Stimulated activated CD8-positive, alpha-beta memory T cell treated with anti-CD3 and anti-CD28 coated beads, Interleukin-4, amount 100 ng/mL, for 1 hour (primary cell): ENCODE data around the gene SASH1.

Source experiments
- DNase-seq, 2 donors: peaks; one replicate each; pipeline ENCODE4 v3.0.0-alpha.2; 2020; ENCODE audit warnings: low read depth in 2 of 2, low spot score in 1 of 2

The SASH1 gene

GRCh38 chr6:148398678-148399077 lies 56.0 kb downstream of the SASH1 start:
- DNase-seq, result no peak

GRCh38 chr6:148401571-148401970 lies 58.9 kb downstream of the SASH1 start:
- DNase-seq, result no peak

GRCh38 chr6:148404456-148405054 lies 61.9 kb downstream of the SASH1 start:
- no peak for DNase-seq

- no peak for DNase-seq
Observed at GRCh38 chr6:148405894-148406293, 63.3 kb downstream of the SASH1 start.

- DNase-seq, result no peak
Observed at GRCh38 chr6:148406579-148407371, 64.1 kb downstream of the SASH1 start.

GRCh38 chr6:148407372-148407771 lies 64.7 kb downstream of the SASH1 start:
- DNase-seq, result no peak

GRCh38 chr6:148413321-148414091 lies 70.9 kb downstream of the SASH1 start:
- no peak for DNase-seq

- no peak for DNase-seq
Observed at GRCh38 chr6:148414092-148414489, 71.5 kb downstream of the SASH1 start.

- no peak for DNase-seq
Observed at GRCh38 chr6:148414836-148415235, 72.2 kb downstream of the SASH1 start.

GRCh38 chr6:148415511-148416260 lies 73.0 kb downstream of the SASH1 start:
- DNase-seq, result no peak

- DNase-seq, result no peak
Observed at GRCh38 chr6:148416330-148416965, 73.8 kb downstream of the SASH1 start.

- no peak for DNase-seq
Observed at GRCh38 chr6:148417045-148417444, 74.4 kb downstream of the SASH1 start.

GRCh38 chr6:148419430-148419829 lies 76.8 kb downstream of the SASH1 start:
- no peak for DNase-seq

- no peak for DNase-seq
Observed at GRCh38 chr6:148422085-148422484, 79.4 kb downstream of the SASH1 start.

GRCh38 chr6:148423133-148423532 lies 80.5 kb downstream of the SASH1 start:
- DNase-seq, result no peak

- no peak for DNase-seq
Observed at GRCh38 chr6:148423601-148424270, 81.1 kb downstream of the SASH1 start.

GRCh38 chr6:148425443-148425842 lies 82.8 kb downstream of the SASH1 start:
- DNase-seq, result no peak

- no peak for DNase-seq
Observed at GRCh38 chr6:148426317-148426977, 83.8 kb downstream of the SASH1 start.

- DNase-seq, result no peak
Observed at GRCh38 chr6:148427333-148427732, 84.7 kb downstream of the SASH1 start.

- DNase-seq, result no peak
Observed at GRCh38 chr6:148429423-148429822, 86.8 kb downstream of the SASH1 start.
